Nephron progenitor cell (in vitro differentiated cells): ENCODE measurements around the gene RASGRP2.
A peak's percentile ranks its signal among the peaks of the same experiment; 100 is the strongest.

Source experiments
- DNase-seq: peaks from one replicate; pipeline ENCODE4 v3.0.0; 2021
- H3K27ac Mint-ChIP-seq: 2 replicates; pipeline ENCODE4 v1.8.0; 2021; ENCODE audit warnings: mild to moderate bottlenecking, moderate library complexity, mixed read lengths
- H3K27me3 Mint-ChIP-seq: 2 replicates; pipeline ENCODE4 v1.8.0; 2021; ENCODE audit warnings: mild to moderate bottlenecking, low read depth, mixed read lengths; ENCODE audit not compliant: poor library complexity
- H3K36me3 Mint-ChIP-seq: 2 replicates; pipeline ENCODE4 v1.8.0; 2021; ENCODE audit warnings: low read depth, mixed read lengths
- H3K4me1 Mint-ChIP-seq: 2 replicates; pipeline ENCODE4 v1.8.0; 2021; ENCODE audit warnings: mixed read lengths
- H3K4me3 Mint-ChIP-seq: 2 replicates; pipeline ENCODE4 v1.8.0; 2021; ENCODE audit warnings: mild to moderate bottlenecking, moderate library complexity, mixed read lengths
- H3K9me3 Mint-ChIP-seq: 2 replicates; pipeline ENCODE4 v1.8.0; 2021; ENCODE audit warnings: mild to moderate bottlenecking, moderate library complexity, mixed read lengths
- CTCF ChIP-seq: fragments of 200-600 bp; sonication (generic); IDR thresholded peaks from 2 replicates; pipeline ENCODE4 v1.5.0; 2021; ENCODE audit warnings: antibody characterized with exemption

Gene RASGRP2

GRCh38 chr11:64729851-64730382, 14.0 kb downstream of the RASGRP2 start:
- no peak overlapping the region for H3K4me3 Mint-ChIP-seq
- H3K4me1 Mint-ChIP-seq: peaks cover 58% of the 10 kb centered on the region
- no peaks in the 10 kb centered on the region for H3K9me3 Mint-ChIP-seq
- no peak overlapping the region for H3K27ac Mint-ChIP-seq
- peak; percentile 85 for DNase-seq
- TF ChIP-seq CTCF: no peak
- peaks cover 26% of the 10 kb centered on the region for H3K27me3 Mint-ChIP-seq
- H3K36me3 Mint-ChIP-seq: no peaks in the 10 kb centered on the region

- no peak overlapping the region for H3K27ac Mint-ChIP-seq
- DNase-seq: no peak
- TF ChIP-seq CTCF: no peak
- no peaks in the 10 kb centered on the region for H3K36me3 Mint-ChIP-seq
- H3K4me3 Mint-ChIP-seq: no peak overlapping the region
- H3K9me3 Mint-ChIP-seq: no peaks in the 10 kb centered on the region
- peaks cover 25% of the 10 kb centered on the region for H3K27me3 Mint-ChIP-seq
- peaks cover 64% of the 10 kb centered on the region for H3K4me1 Mint-ChIP-seq
These were observed 15.1 kb downstream of the RASGRP2 start for GRCh38 chr11:64728757-64729365.

GRCh38 chr11:64726867-64727530, 16.9 kb downstream of the RASGRP2 start:
- Mint-ChIP-seq H3K36me3 (no peaks in the 10 kb centered on the region), H3K27ac (peak overlapping the region; percentile 74), H3K27me3 (peaks cover 31% of the 10 kb centered on the region), H3K4me1 (peaks cover 60% of the 10 kb centered on the region), H3K4me3 (no peak overlapping the region), H3K9me3 (no peaks in the 10 kb centered on the region)
- no peak for TF ChIP-seq CTCF
- no peak for DNase-seq

- H3K9me3 Mint-ChIP-seq: no peaks in the 10 kb centered on the region
- H3K36me3 Mint-ChIP-seq: no peaks in the 10 kb centered on the region
- no peak for TF ChIP-seq CTCF
- DNase-seq: peak; percentile 49
- peaks cover 36% of the 10 kb centered on the region for H3K27me3 Mint-ChIP-seq
- H3K4me3 Mint-ChIP-seq: no peak overlapping the region
- peaks cover 60% of the 10 kb centered on the region for H3K4me1 Mint-ChIP-seq
- no peak overlapping the region for H3K27ac Mint-ChIP-seq
These were observed 17.7 kb downstream of the RASGRP2 start for GRCh38 chr11:64726211-64726641.

GRCh38 chr11:64724863-64725532, 18.9 kb downstream of the RASGRP2 start:
- Mint-ChIP-seq H3K4me1 (peaks cover 52% of the 10 kb centered on the region), H3K36me3 (no peaks in the 10 kb centered on the region), H3K9me3 (no peaks in the 10 kb centered on the region), H3K4me3 (peak overlapping the region; percentile 24), H3K27me3 (peaks cover 37% of the 10 kb centered on the region), H3K27ac (peak overlapping the region; percentile 31)
- no peak for TF ChIP-seq CTCF
- no peak for DNase-seq
